Trophoblast cell (in vitro differentiated cells and primary cell): ENCODE data around the gene SCAPER.
A peak's percentile ranks its signal among the peaks of the same experiment; 100 is the strongest.
"Not testable (repeated sequence)": the region's sequence is repeated elsewhere in the genome, so short reads cannot be mapped to it uniquely, and the experiment has no call there.

Experiments
- DNase-seq, 2 donors: peaks; one replicate each; pipeline ENCODE4 v3.0.0-alpha.2; 2016
- H2AFZ ChIP-seq: 2 replicates; pipeline ENCODE4 v1.6.1; 2013; ENCODE audit warnings: low read length, moderate library complexity, mild to moderate bottlenecking; ENCODE audit not compliant: insufficient read depth, poor library complexity
- H2AK5ac ChIP-seq: 2 replicates; pipeline ENCODE4 v1.6.1; 2013; ENCODE audit warnings: mild to moderate bottlenecking, low read length
- H2BK120ac ChIP-seq: 2 replicates; pipeline ENCODE4 v1.6.1; 2013; ENCODE audit warnings: low read length, mild to moderate bottlenecking, moderate library complexity; ENCODE audit not compliant: insufficient read depth, poor library complexity
- H2BK12ac ChIP-seq: 2 replicates; pipeline ENCODE4 v1.6.1; 2013; ENCODE audit warnings: mild to moderate bottlenecking, low read length, moderate library complexity
- H2BK5ac ChIP-seq: 2 replicates; pipeline ENCODE4 v1.6.1; 2013; ENCODE audit warnings: low read length, low read depth, moderate library complexity, mild to moderate bottlenecking; ENCODE audit not compliant: poor library complexity
- H3K14ac ChIP-seq: 2 replicates; pipeline ENCODE4 v1.6.1; 2013; ENCODE audit warnings: mild to moderate bottlenecking, low read length
- H3K18ac ChIP-seq: 2 replicates; pipeline ENCODE4 v1.6.1; 2013; ENCODE audit warnings: mild to moderate bottlenecking, low read length
- H3K23ac ChIP-seq: 2 replicates; pipeline ENCODE4 v1.6.1; 2013; ENCODE audit warnings: low read length
- H3K27ac ChIP-seq: 2 replicates; pipeline ENCODE4 v1.5.1; 2013; ENCODE audit warnings: low read depth, mild to moderate bottlenecking, inconsistent platforms, low read length, moderate library complexity
- H3K27me3 ChIP-seq: 2 replicates; pipeline ENCODE4 v1.6.1; 2013; ENCODE audit warnings: inconsistent platforms, mild to moderate bottlenecking, low read length, moderate library complexity; ENCODE audit not compliant: insufficient read depth
- H3K36me3 ChIP-seq, 2 experiments: 1 replicate in 1 of 2; 2 replicates in 1 of 2; pipeline ENCODE4 v1.6.1; 2013; ENCODE audit warnings: low read length in 2 of 2, mild to moderate bottlenecking in 2 of 2, moderate library complexity in 1 of 2; ENCODE audit not compliant: insufficient read depth in 2 of 2, control insufficient read depth in 1 of 2
- H3K4ac ChIP-seq: 2 replicates; pipeline ENCODE4 v1.6.1; 2013; ENCODE audit warnings: low read depth, mild to moderate bottlenecking, low read length, moderate library complexity
- H3K4me1 ChIP-seq, 2 experiments: 1 replicate in 1 of 2; 2 replicates in 1 of 2; pipeline ENCODE4 v1.6.1; 2013; ENCODE audit warnings: low read length in 2 of 2, mild to moderate bottlenecking in 2 of 2, moderate library complexity in 1 of 2; ENCODE audit not compliant: insufficient read depth in 2 of 2, control insufficient read depth in 1 of 2
- H3K4me2 ChIP-seq: 2 replicates; pipeline ENCODE4 v1.6.1; 2013; ENCODE audit warnings: inconsistent platforms, mild to moderate bottlenecking, low read length, moderate library complexity
- H3K4me3 ChIP-seq: 2 replicates; pipeline ENCODE4 v1.5.1; 2013; ENCODE audit warnings: mild to moderate bottlenecking, low read depth, low read length, inconsistent platforms
- H3K79me1 ChIP-seq: one replicate; pipeline ENCODE4 v1.6.1; 2013; ENCODE audit warnings: low read length
- H3K79me2 ChIP-seq: 2 replicates; pipeline ENCODE4 v1.6.1; 2013; ENCODE audit warnings: low read length, mild to moderate bottlenecking; ENCODE audit not compliant: control insufficient read depth, insufficient read depth, poor library complexity
- H3K9ac ChIP-seq: 2 replicates; pipeline ENCODE4 v1.6.1; 2013; ENCODE audit warnings: mild to moderate bottlenecking, low read length
- H3K9me3 ChIP-seq: 2 replicates; pipeline ENCODE4 v1.6.1; 2013; ENCODE audit warnings: low read depth, mild to moderate bottlenecking, control low read depth, inconsistent platforms, low read length; ENCODE audit not compliant: insufficient read depth
- H4K12ac ChIP-seq: 2 replicates; pipeline ENCODE4 v1.6.1; 2013; ENCODE audit warnings: low read depth, mild to moderate bottlenecking, low read length, moderate library complexity
- H4K8ac ChIP-seq: 2 replicates; pipeline ENCODE4 v1.6.1; 2013; ENCODE audit warnings: low read depth, mild to moderate bottlenecking, low read length, moderate library complexity
- H4K91ac ChIP-seq: one replicate; pipeline ENCODE4 v1.6.1; 2013; ENCODE audit warnings: low read depth, mild to moderate bottlenecking, low read length, moderate library complexity
- WGBS: extraction: QIAGEN DNeasy Blood & Tissue Kit; methylation state at CpG from one replicate; pipeline ENCODE4 v1.1.7; 2013; ENCODE audit warnings: missing lambda C conversion rate; ENCODE audit not compliant: insufficient read length, insufficient coverage; ENCODE audit errors: extremely low coverage; 5-methylcytosine and 5-hydroxymethylcytosine counted together

Gene SCAPER

GRCh38 chr15:76503121-76503520 is 402.0 kb downstream of the SCAPER start:
- no peak overlapping the region for H4K8ac ChIP-seq
- no peaks in the 10 kb centered on the region for H3K27me3 ChIP-seq
- H3K14ac ChIP-seq: no peak overlapping the region
- DNase-seq: no peak
- H4K12ac ChIP-seq: no peak overlapping the region
- no peaks in the 10 kb centered on the region for H3K79me1 ChIP-seq
- H4K91ac ChIP-seq: no peak overlapping the region
- no peaks in the 10 kb centered on the region for H3K4me1 ChIP-seq
- H2BK12ac ChIP-seq: no peak overlapping the region
- H3K4ac ChIP-seq: no peak overlapping the region
- H2BK5ac ChIP-seq: no peak overlapping the region
- H3K9ac ChIP-seq: no peak overlapping the region
- H3K4me3 ChIP-seq: no peak overlapping the region
- no peak overlapping the region for H3K18ac ChIP-seq
- no peak overlapping the region for H2AFZ ChIP-seq
- no peaks in the 10 kb centered on the region for H3K79me2 ChIP-seq
- no peak overlapping the region for H3K27ac ChIP-seq
- no peak overlapping the region for H2AK5ac ChIP-seq
- no peak overlapping the region for H2BK120ac ChIP-seq
- no peak overlapping the region for H3K4me2 ChIP-seq
- no peaks in the 10 kb centered on the region for H3K9me3 ChIP-seq
- H3K36me3 ChIP-seq: no peaks in the 10 kb centered on the region
- H3K23ac ChIP-seq: no peak overlapping the region

- H2AFZ ChIP-seq: no peak overlapping the region
- no CpG with 5 or more reads among the region's 3 CpGs for WGBS
- no peak overlapping the region for H3K4me3 ChIP-seq
- no peak overlapping the region for H3K27ac ChIP-seq
- H4K12ac ChIP-seq: no peak overlapping the region
- H4K91ac ChIP-seq: no peak overlapping the region
- H3K9me3 ChIP-seq: no peaks in the 10 kb centered on the region
- no peaks in the 10 kb centered on the region for H3K79me1 ChIP-seq
- DNase-seq: peak in 1 of 2 donors; percentile 10
- no peak overlapping the region for H3K14ac ChIP-seq
- H3K4me2 ChIP-seq: no peak overlapping the region
- H3K9ac ChIP-seq: no peak overlapping the region
- H4K8ac ChIP-seq: no peak overlapping the region
- no peak overlapping the region for H2AK5ac ChIP-seq
- H3K18ac ChIP-seq: no peak overlapping the region
- H2BK12ac ChIP-seq: no peak overlapping the region
- H2BK5ac ChIP-seq: no peak overlapping the region
- no peak overlapping the region for H2BK120ac ChIP-seq
- no peaks in the 10 kb centered on the region for H3K36me3 ChIP-seq
- H3K79me2 ChIP-seq: no peaks in the 10 kb centered on the region
- H3K4me1 ChIP-seq: no peaks in the 10 kb centered on the region
- no peaks in the 10 kb centered on the region for H3K27me3 ChIP-seq
- no peak overlapping the region for H3K23ac ChIP-seq
- H3K4ac ChIP-seq: no peak overlapping the region
These were observed 402.5 kb downstream of the SCAPER start for GRCh38 chr15:76502678-76503077.

GRCh38 chr15:76502185-76502584 is 403.0 kb downstream of the SCAPER start:
- H3K36me3 ChIP-seq, H2BK5ac ChIP-seq, H3K4me2 ChIP-seq, H3K27ac ChIP-seq, H4K12ac ChIP-seq, H4K91ac ChIP-seq, DNase-seq, H3K4me3 ChIP-seq, H3K9me3 ChIP-seq, H3K4ac ChIP-seq, H3K79me2 ChIP-seq, H3K18ac ChIP-seq, H3K79me1 ChIP-seq, H3K4me1 ChIP-seq, H2BK12ac ChIP-seq, H3K14ac ChIP-seq, H3K9ac ChIP-seq, H2AFZ ChIP-seq, H3K23ac ChIP-seq, H2BK120ac ChIP-seq, H2AK5ac ChIP-seq, H3K27me3 ChIP-seq, H4K8ac ChIP-seq: not testable (repeated sequence)
- WGBS: no CpG with 5 or more reads among the region's 6 CpGs

- Histone ChIP-seq H3K79me1 (no peaks in the 10 kb centered on the region), H2BK12ac (no peak overlapping the region), H2AK5ac (no peak overlapping the region), H3K9me3 (no peaks in the 10 kb centered on the region), H3K4me1 (no peaks in the 10 kb centered on the region), H2BK120ac (no peak overlapping the region), H4K12ac (no peak overlapping the region), H2AFZ (no peak overlapping the region), H3K36me3 (no peaks in the 10 kb centered on the region), H3K79me2 (no peaks in the 10 kb centered on the region), H3K23ac (no peak overlapping the region), H3K4me3 (no peak overlapping the region), H4K91ac (no peak overlapping the region), H2BK5ac (no peak overlapping the region), H3K27me3 (no peaks in the 10 kb centered on the region), H3K18ac (no peak overlapping the region), H3K14ac (no peak overlapping the region), H3K27ac (no peak overlapping the region), H3K4me2 (no peak overlapping the region), H3K9ac (no peak overlapping the region), H4K8ac (no peak overlapping the region), H3K4ac (no peak overlapping the region)
- DNase-seq: peak in 1 of 2 donors; percentile 3
- no CpG with 5 or more reads among the region's 1 CpG for WGBS
These were observed 403.4 kb downstream of the SCAPER start for GRCh38 chr15:76501726-76502125.
